ENCODE data around the gene ZFP90.

- TF ChIP-seq, protein P1, sequence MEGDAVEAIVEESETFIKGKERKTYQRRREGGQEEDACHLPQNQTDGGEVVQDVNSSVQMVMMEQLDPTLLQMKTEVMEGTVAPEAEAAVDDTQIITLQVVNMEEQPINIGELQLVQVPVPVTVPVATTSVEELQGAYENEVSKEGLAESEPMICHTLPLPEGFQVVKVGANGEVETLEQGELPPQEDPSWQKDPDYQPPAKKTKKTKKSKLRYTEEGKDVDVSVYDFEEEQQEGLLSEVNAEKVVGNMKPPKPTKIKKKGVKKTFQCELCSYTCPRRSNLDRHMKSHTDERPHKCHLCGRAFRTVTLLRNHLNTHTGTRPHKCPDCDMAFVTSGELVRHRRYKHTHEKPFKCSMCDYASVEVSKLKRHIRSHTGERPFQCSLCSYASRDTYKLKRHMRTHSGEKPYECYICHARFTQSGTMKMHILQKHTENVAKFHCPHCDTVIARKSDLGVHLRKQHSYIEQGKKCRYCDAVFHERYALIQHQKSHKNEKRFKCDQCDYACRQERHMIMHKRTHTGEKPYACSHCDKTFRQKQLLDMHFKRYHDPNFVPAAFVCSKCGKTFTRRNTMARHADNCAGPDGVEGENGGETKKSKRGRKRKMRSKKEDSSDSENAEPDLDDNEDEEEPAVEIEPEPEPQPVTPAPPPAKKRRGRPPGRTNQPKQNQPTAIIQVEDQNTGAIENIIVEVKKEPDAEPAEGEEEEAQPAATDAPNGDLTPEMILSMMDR (IDR thresholded peaks at IDR 0.05; ENCODE audit: low read depth, low read length, missing input control), result no peak
- TF ChIP-seq RAD21 (IDR thresholded peaks at IDR 0.05) (no peak), YY1 (IDR thresholded peaks at IDR 0.05) (no peak), GABPA (IDR thresholded peaks at IDR 0.05 in 1 of 2, conservative IDR thresholded peaks at IDR 0.05 in 1 of 2) (no peak), FOXA1 (IDR thresholded peaks at IDR 0.05) (no peak), REST (IDR thresholded peaks at IDR 0.05) (no peak), ZBTB33 (IDR thresholded peaks at IDR 0.05) (no peak), TAF1 (conservative IDR thresholded peaks at IDR 0.05) (no peak), HNF4A (conservative IDR thresholded peaks at IDR 0.05) (no peak), FOXA2 (IDR thresholded peaks at IDR 0.05) (no peak)
- TF ChIP-seq, protein P2, sequence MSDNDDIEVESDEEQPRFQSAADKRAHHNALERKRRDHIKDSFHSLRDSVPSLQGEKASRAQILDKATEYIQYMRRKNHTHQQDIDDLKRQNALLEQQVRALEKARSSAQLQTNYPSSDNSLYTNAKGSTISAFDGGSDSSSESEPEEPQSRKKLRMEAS (IDR thresholded peaks at IDR 0.05), result no peak
- TF ChIP-seq, protein P3, sequence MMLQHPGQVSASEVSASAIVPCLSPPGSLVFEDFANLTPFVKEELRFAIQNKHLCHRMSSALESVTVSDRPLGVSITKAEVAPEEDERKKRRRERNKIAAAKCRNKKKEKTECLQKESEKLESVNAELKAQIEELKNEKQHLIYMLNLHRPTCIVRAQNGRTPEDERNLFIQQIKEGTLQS (IDR thresholded peaks at IDR 0.05), result no peak
Measured at GRCh38 chr16:68564382-68564985, 25.4 kb downstream of the ZFP90 start.
